Stomach (tissue), 4 donors: ENCODE data around the gene NDUFA12.

Experiments
- CTCF ChIP-seq, 7 experiments: fragments of 450-650 bp in 4 of 7; fragments of 200-600 bp in 3 of 7; sonication (generic) in 3 of 7; IDR thresholded peaks; one replicate each; pipeline ENCODE4 v1.5.1; 2016 to 2019; ENCODE audit warnings: antibody characterized with exemption in 7 of 7, control low read depth in 2 of 7, mild to moderate bottlenecking in 1 of 7
- EP300 ChIP-seq: sonication (generic); formaldehyde crosslinking; IDR thresholded peaks from one replicate; pipeline ENCODE4 v1.6.1; 2017; ENCODE audit warnings: antibody characterized with exemption
- POLR2A ChIP-seq, 4 donors: fragments of 450-650 bp; IDR thresholded peaks; one replicate each; pipeline ENCODE4 v1.6.1; 2016; ENCODE audit warnings: antibody characterized with exemption in 4 of 4, control low read depth in 2 of 4, mild to moderate bottlenecking in 1 of 4, moderate library complexity in 1 of 4
- POLR2AphosphoS5 ChIP-seq, 3 donors: sonication (generic); formaldehyde crosslinking; IDR thresholded peaks; one replicate each; pipeline ENCODE4 v1.6.1; 2016; ENCODE audit warnings: antibody characterized with exemption in 3 of 3

GRCh38 chr12:95016120-95016519 lies 12.6 kb upstream of the NDUFA12 start:
- TF ChIP-seq CTCF (IDR thresholded peaks at IDR 0.05): no peak
- TF ChIP-seq POLR2A (IDR thresholded peaks at IDR 0.05): no peak
- TF ChIP-seq EP300: no peak
- TF ChIP-seq POLR2AphosphoS5 (IDR thresholded peaks at IDR 0.05): no peak
